HG03095 (cell line): ENCODE data around the gene RAB1A.

ENCODE experiments used
- ATAC-seq: cut with Tn5 transposase; IDR thresholded peaks from one replicate; pipeline ENCODE4 v1.9.1; 2021; ENCODE audit warnings: moderate library complexity; ENCODE audit not compliant: unreplicated experiment

Gene RAB1A

GRCh38 chr2:65062843-65063825 is 66.8 kb downstream of the RAB1A start:
- ATAC-seq = no peak

- no peak for ATAC-seq
Observed at GRCh38 chr2:65061910-65062339, 68.0 kb downstream of the RAB1A start.

GRCh38 chr2:65061146-65061909 is 68.6 kb downstream of the RAB1A start:
- no peak for ATAC-seq

GRCh38 chr2:65059071-65059470 is 70.8 kb downstream of the RAB1A start:
- ATAC-seq = no peak

DNA sequence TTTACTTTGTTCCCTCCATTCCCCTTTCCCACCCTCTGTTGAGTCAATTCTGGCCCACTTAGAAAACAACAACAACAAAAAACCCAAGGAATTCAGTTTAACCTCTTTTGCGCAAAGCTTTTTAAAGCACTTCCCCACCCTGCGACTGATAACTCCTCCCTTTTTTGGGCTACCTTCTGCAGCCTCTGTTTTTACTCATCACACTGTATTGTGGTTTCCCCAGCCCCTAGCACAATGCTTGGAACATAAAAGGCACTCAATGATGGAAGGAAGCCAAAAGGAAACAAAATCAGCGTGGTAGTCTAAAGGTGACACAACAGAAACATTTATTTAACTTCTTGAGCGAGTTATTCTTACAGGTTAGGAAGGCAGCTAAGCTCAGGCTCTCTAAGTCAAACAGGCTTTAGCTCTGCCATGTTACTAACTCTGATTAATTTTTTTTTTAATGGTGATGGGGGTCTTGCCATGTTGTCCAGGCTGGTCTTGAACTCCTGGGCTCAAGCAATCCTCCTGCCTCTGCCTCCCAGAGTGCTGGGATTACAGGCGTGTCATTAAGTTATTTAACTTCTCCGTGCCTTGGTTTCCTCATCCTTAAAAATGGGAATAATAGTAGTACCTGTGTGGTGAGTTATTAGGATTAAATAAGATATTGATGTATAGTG is 72.4 kb downstream of the RAB1A start:
- no peak for ATAC-seq

- ATAC-seq = no peak
Observed at GRCh38 chr2:65057054-65057375, 72.9 kb downstream of the RAB1A start.

GRCh38 chr2:65056215-65057053 is 73.5 kb downstream of the RAB1A start, which contains the start of gene CEP68:
Gene CEP68 (plus strand): TSS chr2:65056416. CDS start chr2:65069445, 13,029 bp downstream.
- peak; percentile 85 for ATAC-seq

- peak; percentile 30 for ATAC-seq
Observed at GRCh38 chr2:65055422-65056214, 74.3 kb downstream of the RAB1A start.

- ATAC-seq = no peak
Observed at GRCh38 chr2:65054749-65055421, 75.0 kb downstream of the RAB1A start.

DNA sequence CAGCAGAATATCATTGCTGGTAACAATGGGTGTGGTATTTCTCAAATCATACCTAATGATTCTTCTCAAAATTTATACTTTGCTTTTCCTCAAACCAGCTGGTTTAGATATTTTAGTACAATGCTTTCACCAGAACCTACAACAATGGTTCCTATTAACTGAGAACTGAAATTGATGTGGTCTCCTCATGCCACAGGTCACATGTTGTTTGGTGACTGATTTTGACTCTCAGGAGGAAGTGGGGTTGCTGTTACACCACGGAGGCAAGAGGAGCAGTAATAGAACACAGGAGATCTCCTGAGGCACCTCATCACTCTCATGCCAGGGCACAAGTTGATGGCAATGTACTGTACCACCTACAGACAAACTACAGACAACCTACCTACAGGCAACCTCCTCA is 76.7 kb downstream of the RAB1A start:
- peak; percentile 46 for ATAC-seq

DNA sequence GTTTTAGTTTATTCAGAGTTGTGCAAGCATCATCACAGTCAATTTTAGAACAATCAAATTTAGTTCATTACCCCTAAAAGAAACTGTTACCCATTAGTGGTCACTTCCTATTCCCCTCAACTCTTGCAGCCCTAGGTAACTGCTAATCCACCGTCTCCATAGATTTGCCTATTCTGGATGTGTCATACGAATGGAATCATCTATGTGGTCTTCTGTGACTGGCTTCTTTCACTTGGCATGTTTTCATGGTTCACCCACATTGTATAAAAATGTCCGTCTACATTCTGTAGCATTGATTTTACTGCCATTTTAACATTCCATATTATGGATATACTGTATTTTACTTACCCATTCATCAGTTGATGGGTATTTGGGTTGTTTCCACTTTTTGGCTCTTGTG is 79.0 kb downstream of the RAB1A start:
- ATAC-seq = no peak

GRCh38 chr2:65049010-65049639 is 80.8 kb downstream of the RAB1A start:
- no peak for ATAC-seq

- ATAC-seq = no peak
Observed at GRCh38 chr2:65046633-65047407, 83.1 kb downstream of the RAB1A start.

- no peak for ATAC-seq
Observed at GRCh38 chr2:65045651-65046050, 84.3 kb downstream of the RAB1A start.

DNA sequence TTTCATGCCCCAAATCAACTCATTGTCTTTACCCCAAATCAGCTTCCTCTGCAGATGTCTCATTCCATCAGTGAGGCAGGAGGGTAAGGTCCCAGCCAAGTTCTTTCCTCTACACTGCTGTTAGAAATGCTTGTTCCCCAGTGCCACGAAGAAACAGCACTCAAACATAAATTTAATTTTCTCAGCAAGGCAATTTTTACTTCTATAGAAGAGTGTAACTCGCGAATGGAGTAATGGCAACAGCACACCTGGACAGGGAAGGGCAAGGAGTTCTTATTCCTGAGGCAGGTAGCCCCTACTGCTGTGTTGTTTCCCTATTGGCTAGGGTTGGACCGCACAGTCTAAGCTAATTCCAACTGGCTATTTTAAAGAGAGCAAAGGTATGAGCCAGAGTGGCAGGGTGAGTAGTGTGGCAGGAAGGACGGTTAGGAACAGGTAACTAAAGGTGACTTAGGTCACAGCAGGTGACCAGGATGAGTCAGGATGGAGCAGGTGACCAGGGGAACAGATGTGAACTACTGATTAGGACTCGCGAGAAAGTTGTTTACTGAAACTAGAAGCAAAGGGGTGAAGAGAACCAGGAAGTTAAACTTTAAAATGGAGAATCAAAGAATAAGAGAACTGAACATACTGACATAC is 85.7 kb downstream of the RAB1A start:
- no peak for ATAC-seq

- ATAC-seq = no peak
Observed at GRCh38 chr2:65043001-65043400, 86.9 kb downstream of the RAB1A start.
